Stimulated activated CD8-positive, alpha-beta memory T cell treated with anti-CD3 and anti-CD28 coated beads, Interleukin-12 subunit alpha, Interleukin-12 subunit beta, amount 100 ng/mL, for 1 hour (primary cell): ENCODE data around the gene EVX2.

ENCODE experiments used
- DNase-seq: peaks from one replicate; pipeline ENCODE4 v3.0.0-alpha.2; 2020; ENCODE audit warnings: low read depth

Gene EVX2

DNA sequence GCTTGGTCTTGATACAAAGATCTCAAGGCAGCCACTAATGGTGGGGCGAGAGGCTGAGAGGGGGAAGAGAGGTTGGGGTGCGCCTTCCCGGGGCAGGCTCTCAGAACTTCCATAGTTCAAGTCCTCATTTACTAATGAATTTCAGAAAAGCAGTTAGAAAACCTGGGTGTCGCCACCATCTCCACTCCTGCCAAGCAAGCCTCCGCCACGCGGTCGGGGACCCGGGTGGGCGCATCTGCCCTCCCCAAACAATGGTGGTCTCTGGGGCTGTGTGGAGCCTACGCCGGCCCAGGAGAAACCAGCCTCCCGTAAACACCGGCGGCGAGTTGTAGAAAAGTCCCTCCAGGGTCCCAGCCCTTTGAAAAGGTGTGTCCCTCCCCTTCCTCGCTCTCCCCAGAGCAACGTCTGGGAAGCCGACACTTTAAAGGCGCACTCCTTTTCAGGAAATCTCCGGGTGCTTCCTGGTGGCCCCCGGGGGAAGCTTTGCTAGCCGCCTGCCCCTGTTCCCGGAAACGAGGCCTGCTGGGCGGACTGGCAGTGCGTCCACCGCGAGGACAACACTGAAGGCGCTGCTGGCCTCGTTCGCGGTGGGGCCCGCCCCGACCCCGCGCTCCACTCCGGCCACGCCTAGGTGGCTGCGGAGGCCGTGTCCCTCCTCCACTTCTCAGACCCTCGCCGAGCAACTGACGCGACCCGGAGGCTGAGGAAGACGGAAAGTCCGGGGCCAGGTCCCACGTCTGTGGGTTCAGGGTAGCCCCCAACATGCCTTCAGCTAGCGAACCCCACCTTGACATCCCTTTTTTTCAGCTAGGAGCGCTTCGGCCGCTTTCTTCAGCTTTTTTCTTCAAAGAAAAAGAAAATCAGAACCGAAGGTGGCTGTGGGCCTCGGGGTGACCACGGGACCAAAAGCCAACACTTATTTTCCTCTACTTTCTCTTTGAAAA, 16.8 kb downstream of the EVX2 start:
- DNase-seq: no peak

DNA sequence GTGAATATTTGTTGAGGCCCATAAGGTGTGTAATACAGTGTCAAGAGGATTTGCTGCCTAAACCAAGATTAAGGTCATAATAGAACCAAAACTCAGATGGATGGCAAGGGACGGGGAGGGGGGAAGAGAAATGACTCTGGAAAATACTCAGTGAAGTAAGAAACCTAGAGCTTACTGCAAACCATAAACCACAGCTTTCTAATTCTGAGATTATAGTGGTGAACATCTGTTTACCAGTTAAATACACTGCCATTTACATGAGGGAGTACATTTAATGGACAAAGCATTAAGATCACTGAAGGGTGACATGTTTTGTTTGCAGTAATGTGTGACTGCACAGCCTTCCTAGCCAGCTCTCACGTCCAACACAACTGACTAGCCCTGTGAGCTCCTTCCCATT, 19.8 kb downstream of the EVX2 start:
- DNase-seq: no peak

DNA sequence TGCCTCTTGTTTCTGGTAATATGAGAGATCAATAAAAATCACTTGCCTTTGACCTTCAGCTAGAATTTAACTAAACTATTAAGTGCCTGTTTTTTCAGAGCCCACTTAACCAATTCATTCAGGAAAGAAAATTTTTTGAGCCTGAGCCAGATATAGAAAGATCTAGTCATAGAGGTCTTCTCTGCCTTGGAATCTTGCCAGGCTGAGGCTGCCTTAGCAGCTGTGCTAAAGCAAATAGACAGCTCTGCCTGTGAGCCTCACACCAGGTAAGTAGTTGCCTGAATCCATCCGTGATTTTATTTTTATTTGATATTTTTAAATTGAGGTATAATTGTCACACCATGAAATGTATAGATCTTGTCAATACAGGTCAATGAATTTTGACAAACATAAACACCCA, 27.4 kb downstream of the EVX2 start:
- DNase-seq: no peak

DNA sequence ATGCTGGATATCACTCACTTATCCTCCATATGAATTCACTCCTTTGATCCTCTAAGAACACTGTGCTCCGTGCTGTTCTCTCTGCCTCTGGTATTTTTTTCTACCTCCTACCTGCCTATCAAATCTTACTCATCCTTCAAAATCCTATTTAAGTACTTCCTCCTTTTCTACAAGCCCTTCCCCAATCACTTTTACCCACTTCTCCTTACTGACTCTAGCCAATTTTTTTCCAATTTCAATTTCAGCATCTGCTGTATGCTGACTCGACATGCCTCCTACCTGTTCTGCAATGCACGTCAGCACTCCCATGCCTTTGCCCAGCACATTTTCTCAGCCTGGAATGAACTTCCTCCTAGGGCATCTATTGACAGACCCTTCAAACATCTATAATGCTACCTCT, 44.4 kb downstream of the EVX2 start:
- no peak for DNase-seq

DNA sequence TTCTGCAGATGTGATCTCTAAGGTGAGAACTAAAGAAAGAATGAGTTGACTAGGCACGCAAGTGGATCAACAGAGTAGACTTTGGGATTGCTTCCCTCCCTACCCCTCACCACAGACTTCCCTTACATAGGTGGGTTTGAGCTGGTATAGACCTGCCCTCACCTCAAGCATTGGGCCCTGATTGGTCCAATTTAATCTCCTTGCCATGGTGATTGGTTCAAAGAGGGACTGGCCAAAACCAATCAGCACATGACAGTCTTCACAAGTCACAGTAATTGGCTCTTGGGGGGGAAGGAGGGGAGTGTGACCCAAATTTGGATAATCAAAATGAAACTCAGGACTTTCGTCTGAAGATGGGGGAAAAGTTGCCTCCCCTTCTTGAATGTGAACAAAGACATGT, 45.1 kb downstream of the EVX2 start:
- no peak for DNase-seq

DNA sequence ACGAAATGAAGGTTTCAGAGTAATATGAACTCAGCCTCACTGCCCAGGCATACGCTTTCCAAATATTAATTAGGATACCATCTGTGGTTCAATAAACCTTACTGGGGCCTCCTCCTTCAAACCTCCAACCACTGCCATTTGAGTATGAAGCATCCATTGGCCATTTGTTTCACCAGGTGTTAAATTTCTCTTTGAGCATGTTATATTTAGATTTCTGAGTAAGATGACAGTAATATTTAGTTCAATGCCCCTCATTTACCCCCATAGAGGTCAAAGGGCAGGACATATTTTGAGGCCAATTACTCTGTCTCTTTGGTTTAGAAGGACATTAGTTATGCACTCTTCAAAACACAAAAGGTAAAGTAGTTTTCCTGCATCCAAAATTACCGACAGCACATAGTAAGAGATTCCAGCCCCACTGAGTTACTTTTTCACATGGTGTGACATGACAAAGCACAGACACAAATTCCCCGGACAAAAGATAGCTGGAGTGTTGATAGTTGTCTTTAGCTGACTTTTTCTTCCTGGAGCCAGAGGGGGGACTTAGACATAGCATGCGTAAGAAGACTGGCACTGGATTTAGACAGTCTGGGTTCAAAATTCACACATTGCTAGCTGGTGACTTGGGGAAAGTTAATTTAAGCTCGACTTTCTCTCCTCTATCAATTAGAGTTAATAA, 48.6 kb downstream of the EVX2 start:
- no peak for DNase-seq

DNA sequence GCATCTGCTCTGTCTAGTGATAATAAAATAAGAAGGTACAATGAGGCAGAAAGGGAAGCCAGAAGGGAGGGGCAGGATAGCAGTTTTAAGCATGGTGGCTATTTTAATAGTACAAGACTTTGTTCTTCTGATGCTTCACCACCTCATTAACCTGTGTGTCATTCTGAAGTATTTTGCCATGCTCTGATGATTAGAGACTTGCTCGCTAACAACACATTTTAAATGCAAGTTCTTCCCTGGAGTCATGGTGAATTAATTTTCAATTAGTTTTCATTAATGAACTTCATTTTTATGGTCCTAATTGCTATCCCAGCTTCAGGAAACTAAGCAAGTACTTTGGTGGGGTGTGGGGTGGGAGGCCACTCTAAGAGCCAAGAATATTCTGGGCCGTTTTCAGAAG, 56.0 kb downstream of the EVX2 start:
- DNase-seq: no peak
